Progenitor cell of endocrine pancreas (in vitro differentiated cells): ENCODE measurements around the gene KRTAP5-7. TPM values are rescaled to one million over a fixed set of nuclear protein-coding genes. Genes with fewer than 3 reads are reported as not detected.

Source experiments
- DNase-seq: peaks from one replicate; pipeline ENCODE4 v3.0.0; 2021; ENCODE audit warnings: low spot score; ENCODE audit not compliant: unreplicated experiment
- H3K27ac Mint-ChIP-seq: 2 replicates; pipeline ENCODE4 v1.8.0; 2021; ENCODE audit warnings: mild to moderate bottlenecking, moderate library complexity, mixed read lengths
- H3K27me3 Mint-ChIP-seq: 2 replicates; pipeline ENCODE4 v1.8.0; 2021; ENCODE audit warnings: mixed read lengths
- H3K36me3 Mint-ChIP-seq: 2 replicates; pipeline ENCODE4 v1.8.0; 2022; ENCODE audit warnings: mixed read lengths; ENCODE audit not compliant: insufficient read depth
- H3K4me1 Mint-ChIP-seq: 2 replicates; pipeline ENCODE4 v1.8.0; 2021; ENCODE audit warnings: low read depth, mixed read lengths
- H3K4me3 Mint-ChIP-seq: 2 replicates; pipeline ENCODE4 v1.8.0; 2021; ENCODE audit warnings: low read depth, mild to moderate bottlenecking, moderate library complexity, mixed read lengths
- H3K9me3 Mint-ChIP-seq: 2 replicates; pipeline ENCODE4 v1.8.0; 2021; ENCODE audit warnings: low read depth, mixed read lengths
- total RNA-seq: library from RNA; stranded (reverse); gene quantifications from 2 replicates; pipeline ENCODE4 v1.2.1, GENCODE V29; 2021
- TF ChIP-seq, protein P1 (sequence below): fragments of 200-600 bp; sonication (generic); IDR thresholded peaks from one replicate; pipeline ENCODE4 v1.5.0; 2021; ENCODE audit warnings: antibody characterized with exemption, mild to moderate bottlenecking; ENCODE audit not compliant: unreplicated experiment

Gene KRTAP5-7
- total RNA-seq, 1 donor from 2014 or later = 0.41 TPM

DNA sequence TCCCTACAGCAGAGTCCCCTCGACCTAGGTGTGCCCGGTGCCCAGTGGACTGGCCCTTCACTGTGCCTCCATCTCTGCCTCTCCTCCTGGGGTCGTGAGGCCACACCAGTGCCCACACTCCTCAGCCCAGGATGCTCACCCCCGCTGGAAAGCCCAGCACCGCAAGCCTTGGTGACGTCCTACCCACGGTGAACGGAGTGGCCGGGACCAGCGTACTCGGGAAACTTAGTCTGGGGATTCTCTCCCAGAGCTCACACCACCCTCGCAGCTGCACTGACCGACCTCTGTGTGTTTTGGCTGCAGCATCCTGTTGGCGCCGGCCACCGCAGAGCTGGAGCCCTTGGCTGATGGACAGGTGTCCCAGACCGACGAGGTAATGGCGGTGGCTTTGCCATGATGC, 35.5 kb upstream of the KRTAP5-7 start:
- DNase-seq = no peak
- no peaks in the 10 kb centered on the region for H3K27me3 Mint-ChIP-seq
- no peak overlapping the region for H3K4me3 Mint-ChIP-seq
- H3K4me1 Mint-ChIP-seq = peaks cover 13% of the 10 kb centered on the region
- H3K36me3 Mint-ChIP-seq = peaks cover 37% of the 10 kb centered on the region
- no peak overlapping the region for H3K27ac Mint-ChIP-seq
- TF ChIP-seq, protein P1, sequence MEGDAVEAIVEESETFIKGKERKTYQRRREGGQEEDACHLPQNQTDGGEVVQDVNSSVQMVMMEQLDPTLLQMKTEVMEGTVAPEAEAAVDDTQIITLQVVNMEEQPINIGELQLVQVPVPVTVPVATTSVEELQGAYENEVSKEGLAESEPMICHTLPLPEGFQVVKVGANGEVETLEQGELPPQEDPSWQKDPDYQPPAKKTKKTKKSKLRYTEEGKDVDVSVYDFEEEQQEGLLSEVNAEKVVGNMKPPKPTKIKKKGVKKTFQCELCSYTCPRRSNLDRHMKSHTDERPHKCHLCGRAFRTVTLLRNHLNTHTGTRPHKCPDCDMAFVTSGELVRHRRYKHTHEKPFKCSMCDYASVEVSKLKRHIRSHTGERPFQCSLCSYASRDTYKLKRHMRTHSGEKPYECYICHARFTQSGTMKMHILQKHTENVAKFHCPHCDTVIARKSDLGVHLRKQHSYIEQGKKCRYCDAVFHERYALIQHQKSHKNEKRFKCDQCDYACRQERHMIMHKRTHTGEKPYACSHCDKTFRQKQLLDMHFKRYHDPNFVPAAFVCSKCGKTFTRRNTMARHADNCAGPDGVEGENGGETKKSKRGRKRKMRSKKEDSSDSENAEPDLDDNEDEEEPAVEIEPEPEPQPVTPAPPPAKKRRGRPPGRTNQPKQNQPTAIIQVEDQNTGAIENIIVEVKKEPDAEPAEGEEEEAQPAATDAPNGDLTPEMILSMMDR = no peak
- no peaks in the 10 kb centered on the region for H3K9me3 Mint-ChIP-seq

DNA sequence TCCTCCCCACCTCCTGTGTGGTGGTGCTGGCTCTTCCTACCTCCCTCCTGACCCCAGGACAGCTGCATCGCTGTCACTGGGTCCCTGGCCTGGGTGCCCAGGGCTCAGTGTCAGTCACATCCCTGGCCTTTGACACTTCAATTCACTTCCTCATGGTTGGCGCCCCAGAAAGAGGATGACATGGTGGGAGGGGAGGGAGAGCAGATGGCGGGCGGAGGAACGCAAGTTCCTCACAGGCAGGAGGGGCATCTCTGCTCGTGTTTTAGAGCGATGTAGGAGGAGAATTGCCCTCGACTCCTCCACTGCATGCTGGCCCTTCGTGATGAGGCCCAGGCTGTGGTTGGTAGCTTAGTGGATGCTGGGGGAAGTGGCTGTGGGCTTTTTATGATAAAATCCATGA, 35.1 kb upstream of the KRTAP5-7 start:
- TF ChIP-seq, protein P1 = no peak
- DNase-seq = peak; percentile 3
- peaks cover 13% of the 10 kb centered on the region for H3K4me1 Mint-ChIP-seq
- no peaks in the 10 kb centered on the region for H3K9me3 Mint-ChIP-seq
- no peaks in the 10 kb centered on the region for H3K27me3 Mint-ChIP-seq
- H3K27ac Mint-ChIP-seq = no peak overlapping the region
- peaks cover 39% of the 10 kb centered on the region for H3K36me3 Mint-ChIP-seq
- no peak overlapping the region for H3K4me3 Mint-ChIP-seq

DNA sequence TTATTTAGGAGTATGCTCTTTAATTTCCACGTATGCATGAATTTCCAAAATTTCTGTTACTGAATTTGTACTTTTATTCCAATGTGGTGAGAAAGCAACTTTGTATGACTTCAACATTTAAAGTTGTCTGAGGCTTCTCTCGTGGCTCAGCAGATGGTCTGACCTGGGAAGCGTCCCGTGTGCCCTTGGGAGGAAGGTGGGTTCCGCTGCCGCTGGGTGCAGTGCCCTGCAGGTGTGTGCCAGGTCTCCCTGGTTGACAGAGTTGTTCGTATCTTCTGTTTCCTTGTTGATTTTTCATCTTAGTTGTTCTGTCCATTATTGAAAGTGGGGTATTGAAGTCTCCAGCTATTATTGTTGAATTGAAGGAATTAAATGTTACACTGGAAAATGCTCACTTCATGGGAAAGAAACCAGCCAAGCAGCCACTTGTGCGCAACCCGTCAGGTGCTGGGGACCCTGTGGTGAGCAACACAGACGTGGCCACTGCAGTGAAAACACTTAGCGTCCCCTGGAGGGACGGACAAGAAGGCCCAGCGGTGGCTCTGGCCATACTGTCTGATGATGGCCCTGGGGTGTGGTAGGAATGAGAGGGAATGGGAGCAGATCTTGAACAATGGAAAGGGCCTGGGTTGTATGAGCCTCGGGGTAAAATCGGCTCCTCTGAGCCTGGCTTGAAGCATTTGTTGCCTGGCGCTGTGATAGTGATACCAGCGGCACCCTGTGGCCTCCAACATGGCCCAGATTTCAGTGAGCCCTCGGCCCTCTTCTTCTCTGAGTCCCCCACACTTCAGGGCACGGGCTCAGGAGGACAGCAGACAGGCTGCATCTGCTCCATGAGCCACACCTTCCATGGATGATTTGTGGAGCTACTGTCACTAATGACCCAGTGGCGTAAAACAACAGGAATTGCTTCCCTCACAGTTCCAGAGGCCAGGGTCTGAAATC, 31.5 kb upstream of the KRTAP5-7 start:
- no peak for DNase-seq
- Mint-ChIP-seq H3K4me1 (no peaks in the 10 kb centered on the region), H3K27ac (no peak overlapping the region), H3K4me3 (no peak overlapping the region), H3K27me3 (no peaks in the 10 kb centered on the region), H3K36me3 (peaks cover 43% of the 10 kb centered on the region), H3K9me3 (no peaks in the 10 kb centered on the region)
- TF ChIP-seq, protein P1 = no peak

DNA sequence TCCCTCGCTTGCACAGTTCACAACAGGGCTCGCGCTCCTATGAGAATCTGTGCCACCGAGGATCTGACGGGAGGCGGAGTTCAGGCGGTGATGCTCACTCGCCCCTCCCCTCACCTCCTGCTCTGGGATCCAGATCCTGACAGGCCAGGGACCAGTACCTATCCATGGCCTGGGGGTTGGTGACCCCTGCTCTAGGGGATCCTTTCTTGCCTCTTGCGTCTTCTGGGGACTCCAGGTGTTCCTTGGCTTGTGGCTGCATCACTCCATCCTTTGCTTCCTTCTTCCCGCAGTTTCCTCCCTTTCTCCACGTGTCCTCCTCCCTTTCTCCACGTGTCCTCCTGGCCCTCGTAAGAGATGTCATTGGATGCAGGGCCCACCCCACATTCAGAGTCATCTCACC, 30.6 kb upstream of the KRTAP5-7 start:
- no peaks in the 10 kb centered on the region for H3K4me1 Mint-ChIP-seq
- DNase-seq = no peak
- H3K27ac Mint-ChIP-seq = no peak overlapping the region
- peaks cover 43% of the 10 kb centered on the region for H3K36me3 Mint-ChIP-seq
- no peaks in the 10 kb centered on the region for H3K9me3 Mint-ChIP-seq
- TF ChIP-seq, protein P1 = no peak
- no peak overlapping the region for H3K4me3 Mint-ChIP-seq
- H3K27me3 Mint-ChIP-seq = no peaks in the 10 kb centered on the region

DNA sequence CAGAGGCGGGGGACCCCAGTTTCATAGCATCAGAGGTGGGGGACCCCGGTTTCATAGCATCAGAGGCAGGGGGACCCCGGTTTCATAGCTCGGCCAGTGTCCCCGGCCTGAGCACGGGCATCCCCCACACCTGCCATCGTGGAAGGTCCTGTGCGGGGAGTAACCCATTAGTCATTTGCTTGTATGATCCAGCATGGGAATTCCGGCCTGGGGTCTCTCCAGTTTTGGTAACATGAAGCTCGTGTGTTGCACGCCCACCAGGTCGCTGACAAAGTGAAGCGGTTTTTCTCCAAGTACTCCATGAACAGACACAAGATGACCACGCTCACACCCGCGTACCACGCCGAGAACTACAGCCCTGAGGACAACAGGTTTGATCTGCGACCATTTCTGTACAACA, 29.0 kb upstream of the KRTAP5-7 start:
- no peak overlapping the region for H3K27ac Mint-ChIP-seq
- DNase-seq = no peak
- TF ChIP-seq, protein P1 = no peak
- no peaks in the 10 kb centered on the region for H3K4me1 Mint-ChIP-seq
- H3K4me3 Mint-ChIP-seq = no peak overlapping the region
- peaks cover 35% of the 10 kb centered on the region for H3K36me3 Mint-ChIP-seq
- no peaks in the 10 kb centered on the region for H3K27me3 Mint-ChIP-seq
- no peaks in the 10 kb centered on the region for H3K9me3 Mint-ChIP-seq
